NOMO-1 treated with dmso at 0.1 percent for 144 hours (cell line): ENCODE measurements around the gene MAPRE3.

Experiments
- DNase-seq: peaks from one replicate; lab custom pipeline; 2025; ENCODE audit not compliant: unreplicated experiment; lab: John Stamatoyannopoulos, UW

The MAPRE3 gene

GRCh38 chr2:26982102-26982742 is 11.8 kb downstream of the MAPRE3 start:
- DNase-seq: no peak

- no peak for DNase-seq
These were observed 13.3 kb downstream of the MAPRE3 start for GRCh38 chr2:26983746-26984145.

- no peak for DNase-seq
These were observed 15.4 kb downstream of the MAPRE3 start for GRCh38 chr2:26985807-26986206.

- no peak for DNase-seq
These were observed 16.1 kb downstream of the MAPRE3 start for GRCh38 chr2:26986576-26986975.

DNA sequence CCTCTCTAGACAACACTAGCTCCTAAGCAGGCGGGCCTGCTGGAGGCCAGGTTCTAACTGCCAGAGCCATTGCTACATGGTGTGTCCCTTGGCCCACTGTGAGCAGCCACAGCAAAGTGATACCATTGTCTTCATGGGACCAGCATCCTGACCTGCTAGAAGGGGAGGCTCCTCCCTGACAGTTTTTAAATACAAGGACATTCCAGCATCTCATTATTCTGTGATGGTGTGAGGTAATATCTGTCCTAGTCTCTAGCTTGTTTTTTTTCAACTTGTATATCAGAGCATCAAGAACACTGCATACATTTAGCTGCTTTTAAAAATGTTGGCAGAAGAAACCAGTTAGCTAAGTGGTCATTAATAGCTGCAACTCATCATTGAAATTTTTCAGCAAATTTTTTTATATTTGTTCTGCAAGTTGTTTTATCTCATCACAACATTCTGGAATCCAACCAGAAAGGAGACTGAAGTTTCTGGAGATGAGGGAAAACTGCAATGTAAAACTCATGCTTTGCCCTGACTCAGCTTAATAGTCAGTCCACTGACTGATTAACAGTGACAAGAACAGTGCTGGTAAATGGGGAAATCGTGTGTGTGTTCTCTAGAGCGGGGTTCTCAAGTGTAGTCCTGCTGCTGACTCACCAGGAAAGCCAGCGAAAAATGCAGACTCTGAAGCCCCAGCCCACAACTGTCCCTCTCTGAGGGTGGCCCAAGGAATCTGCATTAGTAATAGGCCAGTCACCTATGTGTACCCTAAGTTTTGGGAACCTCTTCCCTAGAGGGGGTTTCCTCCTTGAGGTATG is 17.8 kb downstream of the MAPRE3 start:
- no peak for DNase-seq

DNA sequence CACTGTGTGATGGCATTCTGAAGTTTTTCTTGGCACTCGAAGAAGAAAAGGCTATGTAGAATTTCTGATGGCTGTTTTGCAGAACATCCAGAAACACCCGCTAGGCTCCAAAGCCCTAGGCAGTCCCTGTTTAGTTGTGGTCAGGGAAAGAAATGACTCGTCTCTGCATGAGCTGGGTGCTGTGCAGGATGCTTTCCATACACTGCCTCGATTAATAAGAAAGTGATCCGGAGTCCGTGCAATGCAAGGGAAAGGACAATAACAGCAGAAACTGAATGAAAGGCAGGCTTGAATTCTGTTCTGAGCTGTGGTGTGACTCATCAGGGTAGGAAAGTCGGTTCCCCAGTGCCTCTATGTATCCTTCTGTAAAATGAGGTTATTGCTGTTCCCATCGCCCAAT is 18.7 kb downstream of the MAPRE3 start:
- no peak for DNase-seq

DNA sequence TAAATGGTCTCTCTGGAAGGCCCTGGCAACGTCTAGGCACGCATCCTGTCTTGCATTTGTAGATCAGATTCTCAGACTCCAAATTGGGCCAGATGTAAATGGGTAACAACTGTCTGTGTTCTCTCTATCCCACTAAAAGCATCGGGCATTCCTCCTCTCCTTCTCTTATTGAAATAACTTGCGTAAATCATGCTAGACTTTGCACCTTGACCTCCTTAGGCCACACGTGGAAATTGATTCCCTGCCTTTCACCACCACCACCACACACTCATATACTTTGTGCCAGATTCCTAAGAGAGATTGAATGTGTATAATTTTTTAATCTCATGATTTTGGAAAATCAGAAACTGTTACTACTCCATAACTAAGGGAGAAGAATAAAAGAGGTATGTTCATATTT is 21.3 kb downstream of the MAPRE3 start:
- DNase-seq: no peak

DNA sequence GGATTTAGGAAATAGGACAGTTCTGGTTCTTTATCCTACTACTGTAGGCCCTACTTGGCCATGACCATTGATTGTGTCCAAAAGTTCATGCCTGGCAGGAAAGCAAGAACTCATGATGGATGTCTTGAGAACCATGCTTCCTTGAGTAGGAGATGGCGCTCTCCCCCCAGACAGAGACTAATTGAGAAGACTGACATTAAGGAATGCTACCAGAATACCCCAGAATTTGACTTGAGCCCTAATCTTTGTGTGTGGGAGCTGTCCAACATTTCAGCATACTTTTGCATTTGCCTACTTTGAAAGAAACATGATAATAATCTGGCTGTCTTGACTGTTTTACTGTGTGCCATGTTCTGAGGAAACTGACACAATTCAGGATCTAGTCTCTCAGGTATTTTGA is 23.3 kb downstream of the MAPRE3 start:
- no peak for DNase-seq

GRCh38 chr2:26994983-26995382 is 24.5 kb downstream of the MAPRE3 start:
- no peak for DNase-seq

DNA sequence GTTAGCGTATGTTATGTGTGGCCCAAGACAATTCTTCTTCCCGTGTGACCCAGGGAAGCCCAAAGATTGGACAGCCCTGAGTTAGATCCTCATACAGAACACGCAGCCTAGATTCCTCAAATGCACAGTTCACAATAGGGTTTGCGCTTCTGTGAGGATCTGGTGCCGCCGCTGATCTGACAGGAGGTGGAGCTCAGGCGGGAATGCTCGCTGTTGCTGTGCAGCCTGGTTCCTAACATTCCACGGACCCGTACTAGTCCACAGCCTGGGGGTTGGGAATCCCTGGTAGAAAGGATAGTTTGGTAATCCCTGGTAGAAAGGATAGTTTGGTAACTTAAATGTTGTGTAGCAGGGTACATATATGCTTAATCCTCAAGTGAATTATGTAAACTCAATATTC is 27.0 kb downstream of the MAPRE3 start:
- no peak for DNase-seq

- DNase-seq: no peak
These were observed 27.9 kb downstream of the MAPRE3 start for GRCh38 chr2:26998323-26998722.

DNA sequence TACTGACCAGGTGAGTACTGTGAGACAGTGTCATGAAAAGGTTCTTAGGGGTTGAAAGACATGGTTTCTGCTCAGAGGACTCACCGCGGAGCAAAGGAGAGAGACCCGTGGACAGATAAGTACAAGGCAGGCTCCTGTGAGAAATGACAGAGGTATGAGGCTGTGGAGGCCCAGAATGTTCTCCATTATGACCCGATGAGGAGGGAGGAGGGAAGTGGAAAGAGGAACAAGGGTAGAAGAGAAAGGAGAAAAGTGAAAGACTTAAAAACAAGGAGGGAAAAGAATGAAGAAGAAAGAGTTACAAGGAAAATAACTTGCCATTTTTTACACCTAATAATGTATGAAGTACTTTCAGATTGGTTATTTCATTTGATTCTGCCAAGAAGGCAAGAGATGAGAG is 29.8 kb downstream of the MAPRE3 start:
- DNase-seq: no peak

GRCh38 chr2:27000995-27001394 is 30.6 kb downstream of the MAPRE3 start:
- no peak for DNase-seq

DNA sequence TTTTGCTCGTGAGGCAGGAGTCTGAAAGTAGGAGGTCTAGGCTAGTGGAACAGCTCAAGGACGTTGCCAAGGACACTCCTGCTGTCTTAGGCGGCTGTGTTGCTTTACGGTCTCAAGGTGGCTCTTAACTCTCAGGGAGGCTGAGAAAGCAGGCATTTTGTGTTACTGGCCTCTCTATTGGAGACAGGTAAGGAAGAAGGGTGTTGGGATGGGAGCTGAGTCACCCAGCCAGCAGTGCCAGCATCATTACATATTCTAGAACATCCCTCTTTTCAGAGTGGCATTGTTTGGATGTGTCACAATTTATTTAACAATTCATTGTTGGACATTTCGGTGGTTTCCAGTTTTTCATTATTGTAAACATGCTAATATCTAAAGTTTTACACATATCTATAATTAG is 31.5 kb downstream of the MAPRE3 start:
- no peak for DNase-seq

- no peak for DNase-seq
These were observed 32.6 kb downstream of the MAPRE3 start for GRCh38 chr2:27003007-27003406.

DNA sequence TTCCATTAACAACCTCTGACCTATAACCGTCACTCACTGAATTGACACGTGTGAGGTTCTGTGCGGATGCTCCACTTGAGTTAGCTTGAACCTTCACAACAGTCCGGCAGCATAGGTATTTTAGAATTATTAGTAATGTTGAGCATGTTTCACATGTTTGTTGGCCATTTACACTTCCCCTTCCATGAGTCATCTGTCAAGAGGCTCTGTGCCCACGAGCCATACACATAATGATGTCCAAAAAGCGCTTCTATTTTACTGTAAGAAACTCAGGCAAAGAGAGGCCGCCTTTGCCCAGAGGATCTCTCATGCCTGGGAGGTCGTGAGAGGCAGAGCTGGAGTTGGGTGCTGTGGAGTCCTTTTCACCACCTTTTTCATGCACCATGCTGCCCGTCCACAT is 33.4 kb downstream of the MAPRE3 start:
- no peak for DNase-seq

GRCh38 chr2:27006602-27007415 is 36.4 kb downstream of the MAPRE3 start:
- no peak for DNase-seq

- no peak for DNase-seq
These were observed 37.3 kb downstream of the MAPRE3 start for GRCh38 chr2:27007416-27008374.

DNA sequence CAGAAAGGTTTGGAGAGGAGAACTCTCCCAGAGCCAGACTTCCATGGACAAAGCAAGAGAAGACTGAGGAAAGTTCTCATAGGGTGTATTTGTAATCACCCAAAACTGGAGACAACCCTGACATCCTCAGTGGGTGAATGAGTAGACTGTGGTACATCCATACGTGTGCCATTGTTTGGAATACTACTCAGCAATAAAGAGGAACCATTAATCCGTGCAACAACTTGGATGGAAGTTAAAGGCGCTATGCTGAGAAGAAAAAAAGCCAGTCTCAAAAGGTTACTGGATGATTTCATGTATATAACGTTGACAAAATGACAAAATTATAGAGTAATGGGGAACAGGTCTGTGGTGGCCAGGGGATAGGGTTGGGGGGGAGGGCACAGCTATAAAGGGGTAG is 38.2 kb downstream of the MAPRE3 start:
- no peak for DNase-seq

GRCh38 chr2:27009083-27009482 is 38.6 kb downstream of the MAPRE3 start:
- no peak for DNase-seq

GRCh38 chr2:27009716-27010115 is 39.3 kb downstream of the MAPRE3 start:
- DNase-seq: no peak
